H7 (cell line): Measurements from ENCODE around the gene PATL2. TPM values are rescaled to one million over a fixed set of nuclear protein-coding genes. Genes with fewer than 3 reads are reported as not detected.
"Not testable (repeated sequence)": the region's sequence is repeated elsewhere in the genome, so short reads cannot be mapped to it uniquely, and the experiment has no call there.

Experiments
- DNase-seq: peaks from one replicate; pipeline ENCODE4 v3.0.0; 2012
- H3K27me3 ChIP-seq: 2 replicates; pipeline ENCODE4 v1.6.0; 2011; ENCODE audit warnings: mild to moderate bottlenecking, low read length; ENCODE audit not compliant: control insufficient read depth, insufficient read depth
- H3K36me3 ChIP-seq: replicated peaks from 2 replicates; pipeline ENCODE4 v1.5.1; 2011; ENCODE audit warnings: low read length; ENCODE audit not compliant: control insufficient read depth, insufficient read depth
- H3K4me3 ChIP-seq: 2 replicates; pipeline ENCODE4 v1.5.1; 2011; ENCODE audit warnings: low read depth, mild to moderate bottlenecking, control low read depth, low read length, moderate library complexity; ENCODE audit not compliant: insufficient read depth
- total RNA-seq: library from RNA; depleted of rRNA; stranded (reverse); fragments of >200 nt; shearing (Covaris generic); gene quantifications from 2 replicates; pipeline ENCODE4 v1.2.3, GENCODE V29; 2014; rRNA removed

PATL2 gene
- 0.24 and 1.5 TPM in 2 replicates for total RNA-seq

GRCh38 chr15:44711096-44711742, at the start of gene PATL2, which contains the start of gene B2M:
TSS of gene PATL2 (minus strand) at chr15:44711323. CDS start at chr15:44676490, 34,833 bp downstream.
TSS of gene B2M (plus strand) at chr15:44711517. CDS start at chr15:44711547, 30 bp downstream.
- peaks cover 6% of the 10 kb centered on the region for H3K27me3 ChIP-seq
- peak; percentile 92 for DNase-seq
- H3K4me3 ChIP-seq, result peak within 1 kb of the TSS; percentile 85
- H3K36me3 ChIP-seq, result peaks cover 1% of the 10 kb centered on the region; the same call in 1 of the 2 replicates

DNA sequence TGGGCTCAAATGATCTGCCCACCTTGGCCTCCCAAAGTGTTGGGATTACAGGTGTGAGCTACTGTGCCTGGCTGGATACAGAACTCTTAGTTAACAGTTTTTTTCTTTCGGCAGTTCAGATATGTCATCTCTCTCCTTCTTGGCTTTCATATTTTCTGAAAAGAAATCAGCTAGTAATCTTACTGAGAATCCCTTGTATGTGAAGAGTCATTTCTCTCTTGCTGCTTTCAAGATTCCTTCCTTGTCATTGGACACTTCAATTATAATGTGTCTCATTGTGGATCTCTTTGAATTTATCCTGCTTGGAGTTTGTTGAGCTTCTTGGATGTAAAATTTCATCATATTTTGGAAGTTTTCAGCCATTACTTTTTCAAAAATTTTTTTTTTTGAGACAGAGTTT, 42.2 kb upstream of the PATL2 start:
- no peaks in the 10 kb centered on the region; the same call in 1 of the 2 replicates for H3K27me3 ChIP-seq
- H3K36me3 ChIP-seq, result no peaks in the 10 kb centered on the region
- DNase-seq, result no peak
- no peak overlapping the region for H3K4me3 ChIP-seq

DNA sequence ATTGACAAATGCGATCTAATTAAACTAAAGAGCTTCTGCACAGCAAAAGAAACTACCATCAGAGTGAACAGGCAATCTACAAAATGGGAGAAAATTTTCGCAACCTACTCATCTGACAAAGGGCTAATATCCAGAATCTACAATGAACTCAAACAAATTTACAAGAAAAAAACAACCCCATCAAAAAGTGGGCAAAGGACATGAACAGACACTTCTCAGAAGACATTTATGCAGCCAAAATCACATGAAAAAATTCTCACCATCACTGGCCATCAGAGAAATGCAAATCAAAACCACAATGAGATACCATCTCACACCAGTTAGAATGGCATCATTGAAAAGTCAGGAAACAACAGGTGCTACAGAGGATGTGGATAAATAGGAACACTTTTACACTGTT, 32.3 kb upstream of the PATL2 start:
- not testable (repeated sequence) for H3K27me3 ChIP-seq, DNase-seq, H3K36me3 ChIP-seq, H3K4me3 ChIP-seq

GRCh38 chr15:44739222-44739847, 28.2 kb upstream of the PATL2 start:
- not testable (repeated sequence) for DNase-seq, H3K27me3 ChIP-seq, H3K36me3 ChIP-seq, H3K4me3 ChIP-seq

GRCh38 chr15:44738340-44738984, 27.3 kb upstream of the PATL2 start:
- no peaks in the 10 kb centered on the region for H3K27me3 ChIP-seq
- H3K4me3 ChIP-seq, result no peak overlapping the region
- DNase-seq, result peak; percentile 45
- no peaks in the 10 kb centered on the region for H3K36me3 ChIP-seq

DNA sequence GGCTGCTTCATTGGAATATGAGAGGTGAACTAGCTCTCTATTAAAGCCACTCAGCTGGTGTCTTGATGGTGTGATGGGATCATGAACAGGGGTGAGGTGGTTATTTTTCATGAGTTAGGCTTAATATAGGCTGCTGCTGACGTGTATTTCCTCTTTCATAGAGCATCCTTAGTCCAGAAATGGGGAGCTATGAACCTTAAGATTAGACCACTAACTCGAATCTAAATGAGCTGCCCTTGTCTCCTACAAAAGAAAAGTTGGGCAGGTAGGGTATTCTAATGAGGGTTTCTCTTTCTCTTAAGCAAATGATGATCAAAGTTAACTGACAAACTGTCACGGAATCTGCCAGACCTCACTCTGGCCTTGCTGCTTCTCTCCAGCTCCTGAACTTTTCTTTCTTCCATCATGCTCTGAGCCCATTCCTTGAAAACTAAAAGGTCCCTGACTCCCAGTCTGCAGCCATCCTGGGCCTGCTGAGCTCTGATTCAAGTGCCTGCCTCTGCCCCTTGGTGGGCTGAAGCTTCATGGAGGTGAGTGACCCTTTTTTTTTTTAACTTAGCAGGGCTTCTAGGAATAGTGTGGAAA, 25.1 kb upstream of the PATL2 start, which contains the start of gene TRIM69:
TSS of gene TRIM69 (plus strand) at position 348 of the 585 bp plus-strand sequence. CDS start at position 525, 177 bp downstream.
- Histone ChIP-seq H3K4me3 (no peak within 1 kb of the TSS), H3K27me3 (no peaks in the 10 kb centered on the region), H3K36me3 (no peaks in the 10 kb centered on the region)
- peak; percentile 13 for DNase-seq

- no peak for DNase-seq
- Histone ChIP-seq H3K36me3 (no peaks in the 10 kb centered on the region), H3K27me3 (no peaks in the 10 kb centered on the region), H3K4me3 (no peak overlapping the region)
Observed at GRCh38 chr15:44735482-44736180, 24.5 kb upstream of the PATL2 start.

DNA sequence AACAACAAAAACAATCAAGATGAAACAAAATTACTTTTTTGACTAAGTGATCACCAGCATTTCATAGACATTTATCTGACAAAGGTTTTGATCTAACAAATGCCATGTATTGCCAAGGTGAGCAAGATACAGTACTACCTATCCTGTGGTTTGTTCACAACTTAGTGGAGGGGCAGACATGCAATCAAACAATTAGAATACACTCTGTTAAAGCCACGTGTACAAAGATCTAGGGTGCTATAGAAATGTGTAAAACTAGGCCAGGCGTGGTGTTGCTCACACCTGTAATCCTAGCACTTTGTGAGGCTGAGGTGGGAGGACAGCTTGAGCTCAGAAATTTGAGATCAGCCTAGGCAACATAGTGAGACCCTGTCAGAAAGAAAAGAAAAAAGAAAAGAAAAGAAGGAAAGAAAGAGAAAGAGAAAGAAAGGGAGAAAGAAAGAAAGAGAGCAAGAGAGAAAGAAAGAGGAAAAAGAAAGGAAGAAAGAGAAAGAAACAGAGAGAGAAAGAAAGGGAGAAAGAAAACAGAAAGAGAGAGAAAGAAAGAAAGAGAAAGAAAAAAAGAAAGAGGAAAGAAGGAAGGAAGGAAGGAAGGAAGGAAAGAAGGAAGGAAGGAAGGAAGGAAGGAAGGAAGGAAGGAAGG, 23.8 kb upstream of the PATL2 start:
- no peaks in the 10 kb centered on the region for H3K36me3 ChIP-seq

DNA sequence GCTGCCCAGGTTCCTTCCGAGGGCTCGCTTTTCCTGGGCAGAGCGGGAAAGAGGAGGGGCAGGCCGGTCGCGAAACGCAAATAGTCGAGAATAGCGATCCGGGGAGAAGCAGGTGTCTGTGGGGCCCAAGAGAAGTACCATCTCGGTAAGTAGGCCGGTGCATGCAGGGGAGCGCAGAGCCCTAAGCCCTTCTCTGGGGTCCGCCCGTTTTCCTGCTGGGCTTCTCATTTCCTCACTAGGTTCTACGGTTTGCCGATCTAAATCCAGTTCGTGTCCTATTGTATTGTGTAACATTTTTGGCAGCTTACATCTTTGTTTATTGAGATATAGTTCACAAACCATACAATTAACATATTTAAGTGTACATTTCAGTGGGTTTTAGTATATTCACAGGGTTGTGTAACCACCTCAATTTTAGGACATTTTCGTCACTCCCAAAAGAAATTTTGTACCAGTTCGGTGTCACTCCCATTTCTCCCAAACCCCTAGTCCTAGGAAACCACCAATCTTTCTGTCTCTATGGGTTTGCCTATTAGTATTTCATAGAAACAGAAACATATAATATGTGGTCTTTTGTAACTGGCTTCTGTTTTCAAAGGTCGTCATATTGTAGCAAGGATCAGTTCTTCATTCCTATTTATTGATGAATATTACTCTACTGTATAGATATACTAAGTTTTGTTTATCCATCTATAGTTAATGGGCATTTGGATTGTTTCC, 18.4 kb upstream of the PATL2 start:
- Histone ChIP-seq H3K36me3 (no peaks in the 10 kb centered on the region), H3K27me3 (no peaks in the 10 kb centered on the region), H3K4me3 (peak overlapping the region; percentile 75)
- DNase-seq, result peak; percentile 48

More for the DNA sequence above, 23.8 kb upstream of the PATL2 start:
- DNase-seq, result no peak
- Histone ChIP-seq H3K27me3 (no peaks in the 10 kb centered on the region), H3K4me3 (no peak overlapping the region)

DNA sequence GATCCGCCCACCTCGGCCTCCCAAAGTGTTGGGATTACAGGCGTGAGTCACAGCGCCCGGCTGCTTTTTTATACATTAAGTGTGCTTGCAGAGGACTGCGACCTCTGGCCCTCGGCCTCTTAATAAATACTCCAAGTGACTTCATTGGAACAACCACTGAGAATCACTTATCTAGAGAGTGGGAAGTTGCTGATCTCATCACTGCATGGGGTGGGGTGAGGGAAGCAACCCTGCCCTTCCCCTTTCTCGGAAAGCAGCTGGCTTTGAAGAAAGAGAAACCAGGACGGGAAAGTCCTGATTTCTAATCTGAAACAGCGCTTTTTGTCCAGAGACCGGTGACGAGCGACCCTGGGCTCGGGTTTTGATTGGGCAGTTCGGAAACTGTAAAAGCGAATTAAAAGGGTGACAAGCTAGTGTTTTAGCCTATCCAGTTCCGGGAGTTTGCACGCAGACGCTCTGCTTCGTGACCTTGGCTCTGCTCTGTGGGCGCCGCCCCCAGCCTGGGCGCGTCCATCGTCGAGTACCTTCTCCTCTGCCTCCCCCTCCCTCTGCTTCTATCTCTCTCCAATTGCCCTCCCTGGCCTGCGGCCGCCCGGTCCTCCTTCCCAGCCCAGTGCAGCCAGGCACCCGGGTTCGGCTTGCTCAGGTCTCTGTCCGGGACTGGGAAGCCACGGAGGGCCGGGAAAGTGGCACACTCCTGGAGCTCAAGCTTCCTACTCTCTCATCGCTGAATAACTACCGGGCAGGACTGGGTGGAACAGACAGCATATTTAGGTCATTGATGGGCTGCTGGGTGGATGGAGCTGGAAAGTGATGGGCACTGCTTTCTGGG, 17.7 kb upstream of the PATL2 start:
- Histone ChIP-seq H3K27me3 (no peaks in the 10 kb centered on the region), H3K4me3 (peak overlapping the region; percentile 75), H3K36me3 (no peaks in the 10 kb centered on the region)
- DNase-seq, result peak; percentile 86

- peak overlapping the region; percentile 75 for H3K4me3 ChIP-seq
- H3K27me3 ChIP-seq, H3K36me3 ChIP-seq, DNase-seq: not testable (repeated sequence)
Observed at GRCh38 chr15:44728232-44728575, 17.1 kb upstream of the PATL2 start.

DNA sequence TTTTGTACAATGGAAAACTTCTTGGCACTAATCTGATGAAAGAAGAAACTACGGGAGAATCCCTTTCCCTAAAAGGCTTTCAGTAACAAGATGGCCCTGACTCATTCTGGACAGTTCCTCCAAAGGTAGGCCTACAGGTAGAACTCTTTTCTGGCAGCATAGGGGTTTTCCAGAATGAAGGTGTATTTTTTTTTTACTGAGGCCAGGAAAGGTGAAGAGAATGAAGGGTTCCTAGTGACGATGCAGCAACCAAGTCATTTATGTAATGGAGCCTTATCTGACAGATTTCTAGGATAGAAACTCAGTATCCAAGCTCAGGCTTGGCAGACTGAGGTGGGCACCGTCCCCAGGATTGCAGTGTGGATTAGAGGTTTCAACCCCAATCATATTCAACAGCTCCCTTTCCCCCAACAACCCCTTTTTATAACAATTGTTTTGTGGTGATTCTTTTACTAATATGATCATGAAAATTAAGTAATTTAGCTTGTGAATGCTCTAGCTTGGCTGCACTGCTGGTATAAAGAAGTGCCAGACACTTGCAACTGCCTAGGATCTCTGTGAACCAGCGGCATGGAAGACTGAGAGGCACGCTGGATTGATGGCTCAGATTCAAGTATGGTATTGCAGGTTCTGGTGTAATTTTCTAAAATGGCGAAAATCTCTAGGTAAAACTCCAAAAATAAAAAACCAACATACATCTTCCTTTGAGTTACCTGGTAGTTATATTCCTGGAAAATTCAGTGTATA, 16.5 kb upstream of the PATL2 start:
- Histone ChIP-seq H3K4me3 (no peak overlapping the region), H3K27me3 (no peaks in the 10 kb centered on the region), H3K36me3 (no peaks in the 10 kb centered on the region)
- DNase-seq, result no peak
